Keratinocyte (primary cell): ENCODE data around the gene STIMATE. TPM values are rescaled to one million over a fixed set of nuclear protein-coding genes. Genes with fewer than 3 reads are reported as not detected.

Experiments
- DNase-seq: peaks from one replicate; pipeline ENCODE4 v3.0.0-alpha.2; 2011; ENCODE audit warnings: low read depth, missing footprints, low spot score
- FAIRE-seq: peaks from 2 replicates; lab custom pipeline; 2011; peaks lifted over from hg19 to GRCh38; lab: Jason Lieb, UNC
- H2AFZ ChIP-seq: 2 replicates; pipeline ENCODE4 v1.6.0; 2012; ENCODE audit warnings: low read length, control low read depth, inconsistent platforms; ENCODE audit not compliant: control insufficient read depth
- H3K27ac ChIP-seq: 2 replicates; pipeline ENCODE4 v1.5.1; 2011; ENCODE audit warnings: low read length; ENCODE audit not compliant: control insufficient read depth, insufficient read depth
- H3K27me3 ChIP-seq: 3 replicates; pipeline ENCODE4 v1.6.0; 2011; ENCODE audit warnings: low read length; ENCODE audit not compliant: control insufficient read depth, insufficient read depth; ENCODE audit errors: extremely low read depth
- H3K36me3 ChIP-seq, 2 experiments: 2 replicates in 1 of 2; 3 replicates in 1 of 2; pipeline ENCODE4 v1.5.1; 2011; ENCODE audit warnings: low read length in 2 of 2, mild to moderate bottlenecking in 1 of 2; ENCODE audit not compliant: control insufficient read depth in 2 of 2, insufficient read depth in 2 of 2; ENCODE audit errors: extremely low read depth in 1 of 2
- H3K4me1 ChIP-seq: 3 replicates; pipeline ENCODE4 v1.5.1; 2011; ENCODE audit warnings: low read length; ENCODE audit not compliant: control insufficient read depth, insufficient read depth; ENCODE audit errors: extremely low read depth
- H3K4me2 ChIP-seq: 3 replicates; pipeline ENCODE4 v1.6.0; 2011; ENCODE audit warnings: low read depth, low read length; ENCODE audit not compliant: control insufficient read depth, insufficient read depth; ENCODE audit errors: extremely low read depth
- H3K4me3 ChIP-seq, 3 experiments: fragments of 200-600 bp in 1 of 3; sonication (generic) in 1 of 3; 2 replicates in 2 of 3; 3 replicates in 1 of 3; pipeline ENCODE4 v1.5.1; 2011 to 2016; ENCODE audit warnings: low read length in 3 of 3, mild to moderate bottlenecking in 3 of 3, control low read depth in 2 of 3, inconsistent platforms in 1 of 3, low read depth in 1 of 3, mixed read lengths in 1 of 3, mixed run types in 1 of 3, moderate library complexity in 1 of 3; ENCODE audit not compliant: control insufficient read depth in 2 of 3, insufficient read depth in 2 of 3; ENCODE audit errors: extremely low read depth in 1 of 3
- H3K79me2 ChIP-seq: 2 replicates; pipeline ENCODE4 v1.6.0; 2012; ENCODE audit warnings: low read length; ENCODE audit not compliant: control insufficient read depth, insufficient read depth
- H3K9ac ChIP-seq: 3 replicates; pipeline ENCODE4 v1.6.0; 2011; ENCODE audit warnings: low read length; ENCODE audit not compliant: control insufficient read depth, insufficient read depth; ENCODE audit errors: extremely low read depth
- H3K9me1 ChIP-seq: 3 replicates; pipeline ENCODE4 v1.6.0; 2011; ENCODE audit warnings: low read length; ENCODE audit not compliant: control insufficient read depth, insufficient read depth; ENCODE audit errors: extremely low read depth
- H3K9me3 ChIP-seq: 2 replicates; pipeline ENCODE4 v1.5.1; 2012; ENCODE audit warnings: low read depth, low read length; ENCODE audit not compliant: control insufficient read depth
- H4K20me1 ChIP-seq: 3 replicates; pipeline ENCODE4 v1.6.0; 2011; ENCODE audit warnings: low read length; ENCODE audit not compliant: control insufficient read depth, insufficient read depth; ENCODE audit errors: extremely low read depth
- EZH2 ChIP-seq: IDR thresholded peaks from one replicate; pipeline ENCODE4 v1.6.1; 2012; ENCODE audit warnings: inconsistent platforms, mild to moderate bottlenecking, low read length, moderate library complexity
- dilution Hi-C: fragments of 300-500 bp; cut with MboI; formaldehyde crosslinking; loops from one replicate; pipeline ENCODE4 v1.7.0; 2020; ENCODE audit warnings: low sequenced_read_pairs; ENCODE audit not compliant: extremely low pct_ligation_motif_present
- polyA plus RNA-seq, 5 experiments: library from polyadenylated mRNA; depleted of rRNA in 3 of 5; stranded (reverse) in 3 of 5; stranded (forward) in 1 of 5; unstranded in 1 of 5; fragments of >200 nt; gene quantifications; 1 replicate in 1 of 5; 2 replicates in 3 of 5; 3 replicates in 1 of 5; pipeline versions ENCODE4 v1.2.1 to v1.2.3, GENCODE V29; 2011 to 2012; ENCODE audit warnings: missing spikeins in 2 of 5, low read depth in 1 of 5, low replicate concordance in 1 of 5
- TF ChIP-seq, protein P1 (sequence below), 3 experiments: IDR thresholded peaks in 1 of 3; conservative IDR thresholded peaks in 1 of 3; optimal IDR thresholded peaks in 1 of 3; 2 replicates in 2 of 3; 3 replicates in 1 of 3; pipeline versions ENCODE3 to v1.5.1; 2011; ENCODE audit warnings: low read length in 3 of 3, mild to moderate bottlenecking in 3 of 3, moderate library complexity in 2 of 3, control low read depth in 1 of 3, inconsistent platforms in 1 of 3; ENCODE audit not compliant: insufficient read depth in 2 of 3; ENCODE audit errors: extremely low read depth in 1 of 3

Gene STIMATE
- polyA plus RNA-seq, 1 donor (not counting 4 experiments of a cell fraction or from before 2014, with no cell fraction given), result 8.2 TPM

DNA sequence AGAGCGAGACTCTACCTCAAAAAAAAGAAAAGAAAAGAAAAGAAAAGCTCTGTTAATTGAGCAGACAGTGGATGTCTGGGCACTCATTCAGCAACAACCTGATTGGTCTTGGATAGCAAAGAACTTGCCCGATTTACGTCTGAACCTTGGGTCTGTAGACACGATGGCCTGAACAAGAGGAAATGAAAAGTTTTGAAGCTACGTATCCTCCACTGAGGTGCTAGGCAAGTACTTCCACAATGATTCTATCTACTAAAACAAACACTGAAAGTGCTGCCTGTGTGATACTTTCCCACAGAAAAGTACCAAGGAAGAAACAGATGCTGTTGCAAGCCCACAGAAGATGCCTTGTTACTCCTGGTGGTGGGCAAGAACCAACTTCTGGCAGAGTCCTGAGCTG is 40.7 kb downstream of the STIMATE start:
- no peak overlapping the region for H3K4me2 ChIP-seq
- H3K79me2 ChIP-seq, result no peaks in the 10 kb centered on the region
- H2AFZ ChIP-seq, result no peak overlapping the region
- H3K27me3 ChIP-seq, result no peaks in the 10 kb centered on the region
- TF ChIP-seq, protein P1, sequence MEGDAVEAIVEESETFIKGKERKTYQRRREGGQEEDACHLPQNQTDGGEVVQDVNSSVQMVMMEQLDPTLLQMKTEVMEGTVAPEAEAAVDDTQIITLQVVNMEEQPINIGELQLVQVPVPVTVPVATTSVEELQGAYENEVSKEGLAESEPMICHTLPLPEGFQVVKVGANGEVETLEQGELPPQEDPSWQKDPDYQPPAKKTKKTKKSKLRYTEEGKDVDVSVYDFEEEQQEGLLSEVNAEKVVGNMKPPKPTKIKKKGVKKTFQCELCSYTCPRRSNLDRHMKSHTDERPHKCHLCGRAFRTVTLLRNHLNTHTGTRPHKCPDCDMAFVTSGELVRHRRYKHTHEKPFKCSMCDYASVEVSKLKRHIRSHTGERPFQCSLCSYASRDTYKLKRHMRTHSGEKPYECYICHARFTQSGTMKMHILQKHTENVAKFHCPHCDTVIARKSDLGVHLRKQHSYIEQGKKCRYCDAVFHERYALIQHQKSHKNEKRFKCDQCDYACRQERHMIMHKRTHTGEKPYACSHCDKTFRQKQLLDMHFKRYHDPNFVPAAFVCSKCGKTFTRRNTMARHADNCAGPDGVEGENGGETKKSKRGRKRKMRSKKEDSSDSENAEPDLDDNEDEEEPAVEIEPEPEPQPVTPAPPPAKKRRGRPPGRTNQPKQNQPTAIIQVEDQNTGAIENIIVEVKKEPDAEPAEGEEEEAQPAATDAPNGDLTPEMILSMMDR (optimal IDR thresholded peaks at IDR 0.05 in 1 of 3, IDR thresholded peaks at IDR 0.05 in 1 of 3, conservative IDR thresholded peaks at IDR 0.05 in 1 of 3; ENCODE audit: extremely low read depth in 1 of 3, insufficient read depth in 2 of 3, low read length in 3 of 3), result no peak
- no peak for TF ChIP-seq EZH2
- no peak overlapping the region for H3K27ac ChIP-seq
- H3K9ac ChIP-seq, result no peak overlapping the region
- no peak for FAIRE-seq
- no peaks in the 10 kb centered on the region for H3K9me3 ChIP-seq
- H3K4me1 ChIP-seq, result no peaks in the 10 kb centered on the region
- H4K20me1 ChIP-seq, result no peaks in the 10 kb centered on the region
- dilution Hi-C loops, result no loop called here
- no peak overlapping the region for H3K4me3 ChIP-seq
- no peaks in the 10 kb centered on the region for H3K9me1 ChIP-seq
- peaks cover 8 to 11% of the 10 kb centered on the region in 2 experiments for H3K36me3 ChIP-seq
- no peak for DNase-seq

DNA sequence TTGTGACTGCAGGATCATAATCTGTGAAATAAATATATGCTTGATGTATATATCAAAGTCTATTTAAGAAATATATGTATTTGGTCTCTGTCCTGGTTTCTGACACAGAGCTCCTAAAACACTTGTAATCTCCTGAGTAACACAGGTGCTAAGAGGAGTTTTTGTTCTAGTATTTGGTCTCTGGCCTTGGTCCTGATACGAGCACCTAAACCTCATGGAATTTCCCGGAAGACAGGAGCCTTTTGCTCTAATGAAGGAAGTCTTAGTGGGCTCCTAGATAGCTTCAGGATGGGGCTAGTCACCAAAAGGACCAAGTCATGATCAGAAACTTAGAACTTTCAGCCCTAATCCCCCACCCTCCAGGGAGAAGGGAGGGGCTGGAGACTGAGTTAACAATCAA is 43.3 kb downstream of the STIMATE start:
- no peaks in the 10 kb centered on the region for H4K20me1 ChIP-seq
- H3K27me3 ChIP-seq, result no peaks in the 10 kb centered on the region
- no peaks in the 10 kb centered on the region for H3K79me2 ChIP-seq
- no peaks in the 10 kb centered on the region for H3K9me3 ChIP-seq
- no peaks in the 10 kb centered on the region for H3K9me1 ChIP-seq
- H2AFZ ChIP-seq, result no peak overlapping the region
- no peaks in the 10 kb centered on the region for H3K4me1 ChIP-seq
- H3K4me2 ChIP-seq, result no peak overlapping the region
- H3K27ac ChIP-seq, result no peak overlapping the region
- peaks cover 13 to 26% of the 10 kb centered on the region in 2 experiments for H3K36me3 ChIP-seq
- dilution Hi-C loops, result no loop called here
- no peak for TF ChIP-seq EZH2
- TF ChIP-seq, protein P1 (optimal IDR thresholded peaks at IDR 0.05 in 1 of 3, IDR thresholded peaks at IDR 0.05 in 1 of 3, conservative IDR thresholded peaks at IDR 0.05 in 1 of 3; ENCODE audit: extremely low read depth in 1 of 3, insufficient read depth in 2 of 3, low read length in 3 of 3), result no peak
- H3K9ac ChIP-seq, result no peak overlapping the region
- FAIRE-seq (no peak), DNase-seq (no peak)
- no peak overlapping the region for H3K4me3 ChIP-seq
